ENCODE measurements around the gene INSL4. TPM values are rescaled to one million over a fixed set of nuclear protein-coding genes. Genes with fewer than 3 reads are reported as not detected.

The INSL4 gene
- total and polyA plus RNA-seq, 2 experiments from 2014 or later: not detected

DNA sequence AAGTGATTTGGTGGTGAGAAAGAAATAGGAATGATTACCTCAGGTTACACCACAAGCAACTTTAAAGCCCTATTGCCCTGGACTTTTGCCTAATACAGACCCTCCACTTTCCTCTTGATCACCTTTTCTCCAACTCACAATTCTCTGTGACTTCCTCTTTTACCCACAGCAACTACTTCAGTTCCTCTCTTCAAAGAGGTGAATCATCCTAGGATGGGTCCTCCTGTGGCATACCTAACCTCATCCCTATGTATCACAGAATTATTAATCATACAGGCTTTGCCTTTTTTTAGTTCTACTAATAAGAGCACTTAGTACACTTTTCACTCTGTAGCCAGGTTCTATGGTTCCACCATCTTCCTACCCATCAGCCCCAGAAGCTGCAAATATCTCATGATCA is 26.1 kb upstream of the INSL4 start:
- no peaks in the 10 kb centered on the region for H3K79me2 ChIP-seq (ENCODE audit: insufficient read depth)
- H4K20me1 ChIP-seq (ENCODE audit: insufficient read depth): no peaks in the 10 kb centered on the region
- no peak overlapping the region for H3K4me3 ChIP-seq
- H3F3A ChIP-seq (ENCODE audit: insufficient read depth): no peaks in the 10 kb centered on the region
- no peak overlapping the region for H3K9ac ChIP-seq
- H3K9me3 ChIP-seq (ENCODE audit: low read depth): no peaks in the 10 kb centered on the region
- H3K4me2 ChIP-seq (ENCODE audit: unreplicated experiment): no peak overlapping the region
- H3K27me3 ChIP-seq (replicated peaks; ENCODE audit: insufficient read depth): peaks cover 16% of the 10 kb centered on the region
- no peak overlapping the region for H2AFZ ChIP-seq
- TF ChIP-seq EZH2phosphoT487 (IDR thresholded peaks at IDR 0.05; ENCODE audit: insufficient read depth, low read depth) (no peak), EZH2 (IDR thresholded peaks at IDR 0.05; ENCODE audit: insufficient read depth, poor library complexity, severe bottlenecking) (no peak)
- no peak overlapping the region for H3K27ac ChIP-seq
- in situ Hi-C loops (cut with MboI): no loop called here
- H3K4me1 ChIP-seq (ENCODE audit: insufficient read depth): no peaks in the 10 kb centered on the region
- H3K36me3 ChIP-seq (ENCODE audit: low read depth): no peaks in the 10 kb centered on the region
- DNase-seq: no peak
- H3K9me2 ChIP-seq (ENCODE audit: insufficient read depth): no peaks in the 10 kb centered on the region

GRCh38 chr9:5230554-5230953 is 665 bp upstream of the INSL4 start:
- H3K27ac ChIP-seq: no peak overlapping the region
- no peaks in the 10 kb centered on the region for H3K4me1 ChIP-seq (ENCODE audit: insufficient read depth)
- no peak overlapping the region for H2AFZ ChIP-seq
- H3K36me3 ChIP-seq (ENCODE audit: low read depth): no peaks in the 10 kb centered on the region
- no peaks in the 10 kb centered on the region for H3F3A ChIP-seq (ENCODE audit: insufficient read depth)
- in situ Hi-C loops (cut with MboI): no loop called here
- no peak overlapping the region for H3K9ac ChIP-seq
- no peaks in the 10 kb centered on the region for H3K9me3 ChIP-seq (ENCODE audit: low read depth)
- DNase-seq: no peak
- peaks cover 18% of the 10 kb centered on the region for H3K27me3 ChIP-seq (replicated peaks; ENCODE audit: insufficient read depth)
- no peaks in the 10 kb centered on the region for H3K79me2 ChIP-seq (ENCODE audit: insufficient read depth)
- H3K4me3 ChIP-seq: no peak overlapping the region
- no peak overlapping the region for H3K4me2 ChIP-seq (ENCODE audit: unreplicated experiment)
- WGBS, 2 experiments (ENCODE audit: low coverage in 1 of 2, low lambda C conversion rate in 2 of 2, missing lambda C conversion rate in 2 of 2): 62 to 63% methylated on average over 10 of the region's 10 CpGs
- no peak for TF ChIP-seq EZH2 (IDR thresholded peaks at IDR 0.05; ENCODE audit: insufficient read depth, poor library complexity, severe bottlenecking)
- no peak for TF ChIP-seq EZH2phosphoT487 (IDR thresholded peaks at IDR 0.05; ENCODE audit: insufficient read depth, low read depth)
- H3K9me2 ChIP-seq (ENCODE audit: insufficient read depth): no peaks in the 10 kb centered on the region
- no peaks in the 10 kb centered on the region for H4K20me1 ChIP-seq (ENCODE audit: insufficient read depth)

- H3K9ac ChIP-seq: no peak overlapping the region
- 46 to 48% methylated on average over 5 of the region's 5 CpGs for WGBS, 2 experiments (ENCODE audit: low coverage in 1 of 2, low lambda C conversion rate in 2 of 2, missing lambda C conversion rate in 2 of 2)
- H3F3A ChIP-seq (ENCODE audit: insufficient read depth): 0 out of 2 replicates have a peak, but pooled peaks cover under 1% of the 10 kb centered on the region
- H3K36me3 ChIP-seq (ENCODE audit: low read depth): no peaks in the 10 kb centered on the region
- H2AFZ ChIP-seq: no peak overlapping the region; the same call in 1 of the 2 replicates
- peaks cover 6% of the 10 kb centered on the region for H3K4me1 ChIP-seq (ENCODE audit: insufficient read depth)
- DNase-seq: peak; percentile 30
- H3K27me3 ChIP-seq (replicated peaks; ENCODE audit: insufficient read depth): no peaks in the 10 kb centered on the region
- no peaks in the 10 kb centered on the region for H3K9me3 ChIP-seq (ENCODE audit: low read depth)
- H3K4me2 ChIP-seq (ENCODE audit: unreplicated experiment): no peak overlapping the region
- TF ChIP-seq EZH2 (IDR thresholded peaks at IDR 0.05; ENCODE audit: insufficient read depth, poor library complexity, severe bottlenecking): no peak
- 0 out of 2 replicates have a peak, but pooled peaks cover 4% of the 10 kb centered on the region for H3K9me2 ChIP-seq (ENCODE audit: insufficient read depth)
- H4K20me1 ChIP-seq (ENCODE audit: insufficient read depth): no peaks in the 10 kb centered on the region
- in situ Hi-C loops (cut with MboI): no loop called here
- no peaks in the 10 kb centered on the region for H3K79me2 ChIP-seq (ENCODE audit: insufficient read depth)
- no peak overlapping the region for H3K27ac ChIP-seq
- no peak overlapping the region for H3K4me3 ChIP-seq
These were observed 32.4 kb downstream of the INSL4 start for GRCh38 chr9:5263351-5264218.

DNA sequence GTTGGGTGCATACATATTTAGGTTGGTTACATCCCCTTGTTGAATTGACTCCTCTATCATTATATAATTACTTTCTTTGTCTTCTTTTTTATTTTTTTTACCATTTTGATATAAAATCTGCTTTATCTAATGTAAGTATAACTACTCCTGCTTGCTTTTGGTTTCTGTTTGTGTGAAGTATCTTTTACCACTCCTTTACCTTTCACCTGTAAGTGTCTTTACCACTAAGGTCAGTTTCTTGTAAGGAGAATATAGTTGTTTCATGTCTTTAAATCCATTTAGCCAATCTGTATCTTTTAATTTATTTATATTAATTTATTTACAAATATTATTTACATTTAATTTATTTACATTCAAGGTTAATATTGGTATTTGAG is 33.0 kb downstream of the INSL4 start:
- Histone ChIP-seq H3K9ac (no peak overlapping the region), H3K27ac (no peak overlapping the region), H4K20me1 (ENCODE audit: insufficient read depth) (no peaks in the 10 kb centered on the region), H3K9me2 (ENCODE audit: insufficient read depth) (0 out of 2 replicates have a peak, but pooled peaks cover 5% of the 10 kb centered on the region), H3K36me3 (ENCODE audit: low read depth) (no peaks in the 10 kb centered on the region), H3K4me3 (no peak overlapping the region), H3K79me2 (ENCODE audit: insufficient read depth) (no peaks in the 10 kb centered on the region), H3K4me1 (ENCODE audit: insufficient read depth) (peaks cover 12% of the 10 kb centered on the region), H3K27me3 (replicated peaks; ENCODE audit: insufficient read depth) (no peaks in the 10 kb centered on the region), H3K9me3 (ENCODE audit: low read depth) (no peaks in the 10 kb centered on the region), H3K4me2 (ENCODE audit: unreplicated experiment) (no peak overlapping the region), H2AFZ (no peak overlapping the region), H3F3A (ENCODE audit: insufficient read depth) (peaks cover 7% of the 10 kb centered on the region; the same call in 1 of the 2 replicates)
- TF ChIP-seq EZH2phosphoT487 (IDR thresholded peaks at IDR 0.05; ENCODE audit: insufficient read depth, low read depth) (no peak), EZH2 (IDR thresholded peaks at IDR 0.05; ENCODE audit: insufficient read depth, poor library complexity, severe bottlenecking) (no peak)
- in situ Hi-C loops (cut with MboI): no loop called here
- DNase-seq: no peak

Measured in GM23248 (cell line).